CD4-positive, alpha-beta T cell treated with Interleukin-6 at 100 ng/mL for 8 hours (primary cell): ENCODE data around the gene CAMTA2.

Source experiments
- DNase-seq: peaks from one replicate; pipeline ENCODE4 v3.0.0-alpha.2; 2020; ENCODE audit warnings: mixed read lengths, low spot score

The CAMTA2 gene

GRCh38 chr17:4999430-5000093 lies 12.1 kb upstream of the CAMTA2 start:
- DNase-seq = no peak

- DNase-seq = no peak
Measured at GRCh38 chr17:4998732-4999429, 11.4 kb upstream of the CAMTA2 start.

GRCh38 chr17:4998027-4998731 lies 10.7 kb upstream of the CAMTA2 start:
- DNase-seq = no peak

- peak; percentile 90 for DNase-seq
Measured at GRCh38 chr17:4997302-4998026, 10.0 kb upstream of the CAMTA2 start, which contains the start of the genes INCA1 and KIF1C. INCA1 (minus strand) TSS chr17:4997522; CDS start chr17:4994437, 3,085 bp downstream. KIF1C (plus strand) TSS chr17:4997950; CDS start chr17:5000247, 2,297 bp downstream.

GRCh38 chr17:4994081-4994595 lies 6.7 kb upstream of the CAMTA2 start:
- DNase-seq = no peak

- DNase-seq = no peak
Measured at GRCh38 chr17:4987767-4988567, 492 bp upstream of the CAMTA2 start.

GRCh38 chr17:4986403-4986802 lies 1.1 kb downstream of the CAMTA2 start:
- no peak for DNase-seq

GRCh38 chr17:4982305-4982704 lies 5.2 kb downstream of the CAMTA2 start:
- DNase-seq = no peak

GRCh38 chr17:4980644-4981216 lies 6.7 kb downstream of the CAMTA2 start:
- DNase-seq = peak; percentile 66

GRCh38 chr17:4978726-4979125 lies 8.7 kb downstream of the CAMTA2 start:
- DNase-seq = no peak

- DNase-seq = no peak
Measured at GRCh38 chr17:4974115-4974670, 13.3 kb downstream of the CAMTA2 start.

GRCh38 chr17:4973256-4974114 lies 14.0 kb downstream of the CAMTA2 start:
- DNase-seq = no peak

GRCh38 chr17:4972752-4973151 lies 14.7 kb downstream of the CAMTA2 start:
- no peak for DNase-seq

GRCh38 chr17:4972322-4972721 lies 15.2 kb downstream of the CAMTA2 start:
- DNase-seq = no peak

- no peak for DNase-seq
Measured at GRCh38 chr17:4971826-4972225, 15.6 kb downstream of the CAMTA2 start.

GRCh38 chr17:4970273-4970672 lies 17.2 kb downstream of the CAMTA2 start:
- DNase-seq = no peak

GRCh38 chr17:4969551-4970173 lies 17.8 kb downstream of the CAMTA2 start:
- DNase-seq = no peak

GRCh38 chr17:4969047-4969550 lies 18.4 kb downstream of the CAMTA2 start:
- DNase-seq = no peak
